GM19035 (cell line): ENCODE results near the gene TRIM56.
"Not testable (repeated sequence)": the region's sequence is repeated elsewhere in the genome, so short reads cannot be mapped to it uniquely, and the experiment has no call there.

Source experiments
- ATAC-seq: cut with Tn5 transposase; IDR thresholded peaks from one replicate; pipeline ENCODE4 v1.9.1; 2021; ENCODE audit not compliant: unreplicated experiment

The TRIM56 gene

GRCh38 chr7:101089876-101090275, 4.6 kb downstream of the TRIM56 start:
- ATAC-seq = no peak

GRCh38 chr7:101092266-101092905, 7.1 kb downstream of the TRIM56 start:
- not testable (repeated sequence) for ATAC-seq

- no peak for ATAC-seq
Measured at GRCh38 chr7:101093906-101094305, 8.6 kb downstream of the TRIM56 start.

GRCh38 chr7:101094376-101094775, 9.1 kb downstream of the TRIM56 start:
- no peak for ATAC-seq

- no peak for ATAC-seq
Measured at GRCh38 chr7:101094791-101095375, 9.6 kb downstream of the TRIM56 start.

- no peak for ATAC-seq
Measured at GRCh38 chr7:101096331-101096956, 11.2 kb downstream of the TRIM56 start.

GRCh38 chr7:101096957-101097347, 11.7 kb downstream of the TRIM56 start:
- no peak for ATAC-seq

- ATAC-seq = no peak
Measured at GRCh38 chr7:101097561-101097960, 12.3 kb downstream of the TRIM56 start.

- no peak for ATAC-seq
Measured at GRCh38 chr7:101099969-101100781, 14.9 kb downstream of the TRIM56 start.

- no peak for ATAC-seq
Measured at GRCh38 chr7:101100858-101101847, 15.9 kb downstream of the TRIM56 start.

GRCh38 chr7:101102026-101102425, 16.7 kb downstream of the TRIM56 start:
- no peak for ATAC-seq

GRCh38 chr7:101103701-101104100, 18.4 kb downstream of the TRIM56 start:
- not testable (repeated sequence) for ATAC-seq

GRCh38 chr7:101104193-101104713, 19.0 kb downstream of the TRIM56 start:
- ATAC-seq = no peak

GRCh38 chr7:101104799-101105198, 19.5 kb downstream of the TRIM56 start:
- no peak for ATAC-seq

- ATAC-seq = not testable (repeated sequence)
Measured at GRCh38 chr7:101105248-101105647, 20.0 kb downstream of the TRIM56 start.

- no peak for ATAC-seq
Measured at GRCh38 chr7:101106386-101106785, 21.1 kb downstream of the TRIM56 start.

GRCh38 chr7:101108330-101108857, 23.1 kb downstream of the TRIM56 start:
- no peak for ATAC-seq

- ATAC-seq = no peak
Measured at GRCh38 chr7:101108961-101109360, 23.7 kb downstream of the TRIM56 start.

GRCh38 chr7:101109368-101109767, 24.1 kb downstream of the TRIM56 start:
- ATAC-seq = no peak

- ATAC-seq = no peak
Measured at GRCh38 chr7:101111261-101111660, 26.0 kb downstream of the TRIM56 start.
